Dermis lymphatic vessel endothelial cell (primary cell): Measurements from ENCODE around the gene DTYMK. TPM values are rescaled to one million over a fixed set of nuclear protein-coding genes. Genes with fewer than 3 reads are reported as not detected.

Experiments
- total RNA-seq: library from RNA; depleted of rRNA; stranded (reverse); fragments of >200 nt; gene quantifications from 2 replicates; pipeline ENCODE4 v1.2.1, GENCODE V29; 2014

The DTYMK gene, protein sequence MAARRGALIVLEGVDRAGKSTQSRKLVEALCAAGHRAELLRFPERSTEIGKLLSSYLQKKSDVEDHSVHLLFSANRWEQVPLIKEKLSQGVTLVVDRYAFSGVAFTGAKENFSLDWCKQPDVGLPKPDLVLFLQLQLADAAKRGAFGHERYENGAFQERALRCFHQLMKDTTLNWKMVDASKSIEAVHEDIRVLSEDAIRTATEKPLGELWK
- 17.9 and 19.9 TPM in 2 replicates for total RNA-seq

DNA sequence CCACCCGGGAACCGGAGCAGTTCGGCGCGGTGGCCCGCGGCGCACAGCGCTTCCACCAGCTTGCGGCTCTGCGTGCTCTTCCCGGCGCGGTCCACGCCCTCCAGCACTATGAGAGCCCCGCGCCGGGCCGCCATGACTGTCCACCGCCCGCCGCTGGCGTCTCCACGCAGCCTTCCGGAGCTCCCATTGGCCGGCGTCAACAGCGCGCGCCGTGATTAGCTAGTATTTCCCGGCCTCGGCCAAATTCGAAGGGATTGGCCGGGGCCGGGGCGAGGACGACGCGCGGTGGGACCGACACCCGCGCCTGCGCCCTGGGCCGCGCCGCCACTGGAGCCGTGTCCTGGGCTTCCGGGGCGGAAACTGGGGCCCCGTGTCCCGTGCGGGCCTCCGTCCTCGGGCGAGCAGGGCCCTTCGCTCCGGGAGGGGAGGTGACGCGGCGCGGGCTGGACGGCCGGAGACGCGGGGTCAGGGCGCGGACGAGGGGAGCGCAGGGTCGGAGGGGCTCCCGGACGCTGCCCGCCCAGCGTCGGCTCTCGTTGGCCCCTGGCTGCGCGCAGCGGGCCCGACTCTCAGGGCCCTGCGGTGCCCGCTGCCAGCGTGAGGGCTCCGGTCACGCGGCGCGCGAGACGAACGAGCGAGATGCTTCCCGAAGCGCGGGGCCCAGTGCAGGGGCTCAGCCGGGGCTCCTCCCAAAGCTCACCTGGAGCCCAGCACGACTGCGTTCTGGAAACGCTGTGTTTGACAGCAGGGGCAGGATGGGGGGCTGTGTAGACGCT is at the start of gene DTYMK:
DTYMK (minus strand) TSS at position 166 of the 776 bp plus-strand sequence; CDS start at position 134, 32 bp downstream.

GRCh38 chr2:241734467-241735208 is 48.0 kb upstream of the DTYMK start, which contains the start of gene D2HGDH:
TSS of gene D2HGDH (plus strand) at chr2:241734630. CDS start at chr2:241735225, 595 bp downstream.

DNA sequence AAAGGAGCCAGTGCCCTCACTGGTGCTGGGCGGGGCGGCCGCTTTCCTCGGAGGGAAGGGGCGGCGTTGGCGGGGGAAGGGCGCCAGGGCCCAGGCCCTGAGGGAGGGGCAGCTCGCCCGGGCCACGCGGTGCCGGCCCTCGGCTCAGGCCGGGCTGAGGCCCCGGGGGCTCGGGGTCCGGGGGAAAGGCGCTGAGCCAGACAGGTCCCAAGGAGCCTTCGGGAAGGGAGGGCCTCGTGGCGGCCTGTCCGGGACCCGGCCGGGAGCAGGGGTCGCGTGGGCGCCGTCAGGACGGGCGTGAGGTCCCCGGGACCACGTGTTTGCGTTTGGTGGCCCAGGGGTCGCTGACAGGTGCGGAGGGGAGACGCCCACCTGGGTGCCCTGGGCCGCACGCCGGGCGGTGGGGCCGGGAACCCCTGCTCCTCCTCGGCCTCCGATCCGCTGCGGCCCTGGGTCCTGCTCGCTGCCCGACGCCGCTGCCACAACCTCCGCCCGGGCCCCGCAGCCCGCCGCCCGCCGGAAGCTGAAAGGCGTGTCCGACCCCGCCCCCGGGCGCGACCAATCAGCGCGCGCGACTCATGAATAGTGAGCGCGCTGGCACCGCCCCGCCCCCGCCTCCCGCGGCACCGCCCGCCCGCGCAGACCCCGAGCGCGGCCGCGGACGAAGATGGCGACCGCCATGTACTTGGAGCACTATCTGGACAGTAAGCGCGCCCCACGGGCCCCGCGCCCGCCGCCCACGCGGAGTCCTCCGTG is 15.0 kb upstream of the DTYMK start, which contains the start of gene ING5:
ING5 (plus strand) TSS at position 641 of the 756 bp plus-strand sequence; CDS start at position 668, 27 bp downstream.

DNA sequence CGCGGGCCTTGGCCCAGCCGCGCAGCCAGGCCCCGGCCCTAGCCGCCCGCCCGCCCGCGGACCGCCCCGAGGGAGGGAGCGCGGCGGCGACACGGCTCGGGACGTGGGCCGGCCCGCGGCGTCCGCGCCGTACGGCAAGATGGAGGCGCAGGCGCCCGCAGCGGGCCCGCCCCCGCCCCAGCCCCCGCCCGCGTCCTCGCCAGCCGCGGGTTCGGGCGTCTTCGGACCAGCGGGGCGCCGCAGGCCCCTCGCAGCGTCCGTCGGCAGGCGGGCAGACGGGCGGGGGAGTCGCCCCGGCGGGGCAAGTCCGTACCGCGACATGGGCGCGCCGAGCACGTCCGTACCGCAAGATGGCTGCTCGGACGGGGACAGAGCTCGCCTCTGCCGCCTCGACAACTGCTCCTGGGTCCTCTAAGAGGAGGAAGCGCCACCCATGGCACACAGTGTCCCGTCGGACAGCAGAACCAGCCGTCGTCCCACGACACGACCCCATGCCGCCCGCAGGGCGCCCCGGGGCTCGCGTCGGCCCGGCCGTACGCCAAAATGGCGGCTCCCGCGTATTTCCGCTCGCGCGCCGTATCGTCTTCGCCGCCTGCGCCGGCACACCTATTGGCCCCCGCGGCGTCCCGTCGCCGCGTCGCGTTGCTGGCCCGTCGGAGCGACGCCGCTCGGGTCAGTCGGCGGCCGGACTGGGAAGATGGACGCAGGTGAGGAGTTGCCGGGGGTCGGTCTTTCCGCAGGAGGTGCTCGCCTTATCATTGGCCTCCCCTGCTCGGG is 49.4 kb downstream of the DTYMK start, which contains the start of the genes ATG4B and THAP4:
ATG4B (plus strand) TSS at position 676 of the 777 bp plus-strand sequence; CDS start at position 698, 22 bp downstream.
THAP4 (minus strand) TSS at position 141 of the 777 bp plus-strand sequence. CDS start 141 bp downstream, outside the sequence.

Other genes with a start within 250 kb of the DTYMK start
- gene STK25, start 178.2 kb downstream of the DTYMK start, total RNA-seq = 212 and 304 TPM in 2 replicates
- gene BOK, start 128.1 kb downstream of the DTYMK start, total RNA-seq = 23.8 and 48.5 TPM in 2 replicates
- gene THAP4, start 49.7 kb downstream of the DTYMK start, total RNA-seq = 33.7 and 34.5 TPM in 2 replicates
- gene ATG4B, start 49.1 kb downstream of the DTYMK start, total RNA-seq = 55.7 and 68.6 TPM in 2 replicates
- gene ING5, start 15.2 kb upstream of the DTYMK start, total RNA-seq = 18.4 and 19.2 TPM in 2 replicates
- 10.3 and 10.8 TPM in 2 replicates for gene D2HGDH, start 47.8 kb upstream of the DTYMK start, total RNA-seq
- gene GAL3ST2, start 90.0 kb upstream of the DTYMK start, total RNA-seq = not detected in 2 replicates
- under 0.01 TPM in 1 of 2 replicates, not detected in the other for gene NEU4, start 122.4 kb upstream of the DTYMK start, total RNA-seq
- gene PDCD1, start 172.1 kb upstream of the DTYMK start, total RNA-seq = under 0.01 TPM in 1 of 2 replicates, not detected in the other
- gene RTP5, start 182.9 kb upstream of the DTYMK start, total RNA-seq = not detected in 2 replicates